HepG2 (cell line): ENCODE data around the gene UBE2M. TPM values are rescaled to one million over a fixed set of nuclear protein-coding genes. Genes with fewer than 3 reads are reported as not detected.
A peak's percentile ranks its signal among the peaks of the same experiment; 100 is the strongest.

Experiments used
- AHR ChIP-seq: IDR thresholded peaks from 2 replicates; pipeline ENCODE4 v1.6.1; 2018; ENCODE audit warnings: missing genetic modification reagents, missing compliant biosample characterization
- BCLAF1 ChIP-seq: fragments of 450-650 bp; IDR thresholded peaks from 2 replicates; pipeline ENCODE4 v1.6.1; 2017; ENCODE audit warnings: mild to moderate bottlenecking
- FOXO1 ChIP-seq: sonication (generic); formaldehyde crosslinking; IDR thresholded peaks from 2 replicates; pipeline ENCODE4 v1.4.0; 2020; ENCODE audit warnings: missing genetic modification reagents
- HHEX ChIP-seq: IDR thresholded peaks from 2 replicates; pipeline ENCODE4 v1.6.1; 2016; ENCODE audit warnings: control low read depth
- JDP2 ChIP-seq: sonication (generic); formaldehyde crosslinking; IDR thresholded peaks from 2 replicates; pipeline ENCODE4 v1.8.1; 2022; ENCODE audit warnings: missing genetic modification reagents, borderline replicate concordance
- SALL2 ChIP-seq: sonication (generic); formaldehyde crosslinking; IDR thresholded peaks from 2 replicates; pipeline ENCODE4 v1.8.1; 2023; ENCODE audit warnings: mild to moderate bottlenecking, missing genetic modification reagents, inconsistent platforms
- SATB2 ChIP-seq: sonication (generic); formaldehyde crosslinking; IDR thresholded peaks from 2 replicates; pipeline ENCODE4 v1.5.0; 2020; ENCODE audit warnings: missing genetic modification reagents
- TFDP1 ChIP-seq: IDR thresholded peaks from 2 replicates; pipeline ENCODE4 v1.6.1; 2016; ENCODE audit warnings: missing compliant biosample characterization, missing genetic modification reagents, borderline replicate concordance
- TP53 ChIP-seq: sonication (generic); formaldehyde crosslinking; conservative IDR thresholded peaks from 2 replicates; pipeline ENCODE4 v1.4.0; 2020; ENCODE audit warnings: missing genetic modification reagents
- ZBTB38 ChIP-seq: sonication (generic); formaldehyde crosslinking; IDR thresholded peaks from 2 replicates; pipeline ENCODE4 v1.5.1; 2020; ENCODE audit warnings: mild to moderate bottlenecking, missing genetic modification reagents
- ZKSCAN8 ChIP-seq: IDR thresholded peaks from 2 replicates; pipeline ENCODE4 v1.6.1; 2016; ENCODE audit warnings: borderline replicate concordance, missing genetic modification reagents, missing compliant biosample characterization
- ZNF230 ChIP-seq: sonication (generic); formaldehyde crosslinking; IDR thresholded peaks from 2 replicates; pipeline ENCODE4 v1.4.0; 2020; ENCODE audit warnings: mild to moderate bottlenecking, missing genetic modification reagents
- ZNF468 ChIP-seq: sonication (generic); formaldehyde crosslinking; IDR thresholded peaks from 2 replicates; pipeline ENCODE4 v1.8.0; 2022; ENCODE audit warnings: mild to moderate bottlenecking, moderate library complexity, missing genetic modification reagents
- ZNF629 ChIP-seq: sonication (generic); formaldehyde crosslinking; conservative IDR thresholded peaks from 2 replicates; pipeline ENCODE4 v1.5.0; 2020; ENCODE audit warnings: missing genetic modification reagents
- ZNF782 ChIP-seq: sonication (generic); formaldehyde crosslinking; IDR thresholded peaks from 2 replicates; pipeline ENCODE4 v1.4.0; 2020; ENCODE audit warnings: missing genetic modification reagents, mild to moderate bottlenecking, borderline replicate concordance
- ZSCAN30 ChIP-seq: sonication (generic); formaldehyde crosslinking; IDR thresholded peaks from 2 replicates; pipeline ENCODE4 v1.5.0; 2020; ENCODE audit warnings: mild to moderate bottlenecking, missing genetic modification reagents
- polyA plus RNA-seq, 8 experiments: library from polyadenylated mRNA; depleted of rRNA in 3 of 8; stranded (reverse) in 7 of 8; unstranded in 1 of 8; fragments of >200 nt; fragmentation: Illumina TruSeq in 4 of 8; extraction: Trizol in 4 of 8; gene quantifications; 2 replicates each; pipeline versions ENCODE4 v1.2.1 to v1.2.3, GENCODE V29; 2011 to 2016; ENCODE audit warnings: low read depth in 4 of 8, missing spikeins in 1 of 8, mixed read lengths in 1 of 8; ENCODE audit not compliant: insufficient read depth in 1 of 8
- total RNA-seq, 5 experiments: library from RNA; depleted of rRNA; stranded (reverse); fragments of >200 nt; fragmentation: Illumina TruSeq; extraction: Trizol; gene quantifications; 2 replicates each; pipeline ENCODE4 v1.2.3, GENCODE V29; 2016; ENCODE audit warnings: low read depth in 1 of 5
- TF ChIP-seq, protein P1 (sequence below): sonication (generic); formaldehyde crosslinking; IDR thresholded peaks from 2 replicates; pipeline ENCODE4 v1.5.1; 2020; ENCODE audit warnings: mild to moderate bottlenecking, moderate library complexity, missing genetic modification reagents
- TF ChIP-seq, protein P2 (sequence below): sonication (generic); formaldehyde crosslinking; IDR thresholded peaks from 2 replicates; pipeline ENCODE4 v1.8.1; 2023; ENCODE audit warnings: mild to moderate bottlenecking, missing genetic modification reagents

Gene UBE2M
- total and polyA plus RNA-seq, 2 of the 13 experiments (the other 11 are each of a cell fraction or from before 2014, with no cell fraction given), result 36.2 to 50.3 TPM

DNA sequence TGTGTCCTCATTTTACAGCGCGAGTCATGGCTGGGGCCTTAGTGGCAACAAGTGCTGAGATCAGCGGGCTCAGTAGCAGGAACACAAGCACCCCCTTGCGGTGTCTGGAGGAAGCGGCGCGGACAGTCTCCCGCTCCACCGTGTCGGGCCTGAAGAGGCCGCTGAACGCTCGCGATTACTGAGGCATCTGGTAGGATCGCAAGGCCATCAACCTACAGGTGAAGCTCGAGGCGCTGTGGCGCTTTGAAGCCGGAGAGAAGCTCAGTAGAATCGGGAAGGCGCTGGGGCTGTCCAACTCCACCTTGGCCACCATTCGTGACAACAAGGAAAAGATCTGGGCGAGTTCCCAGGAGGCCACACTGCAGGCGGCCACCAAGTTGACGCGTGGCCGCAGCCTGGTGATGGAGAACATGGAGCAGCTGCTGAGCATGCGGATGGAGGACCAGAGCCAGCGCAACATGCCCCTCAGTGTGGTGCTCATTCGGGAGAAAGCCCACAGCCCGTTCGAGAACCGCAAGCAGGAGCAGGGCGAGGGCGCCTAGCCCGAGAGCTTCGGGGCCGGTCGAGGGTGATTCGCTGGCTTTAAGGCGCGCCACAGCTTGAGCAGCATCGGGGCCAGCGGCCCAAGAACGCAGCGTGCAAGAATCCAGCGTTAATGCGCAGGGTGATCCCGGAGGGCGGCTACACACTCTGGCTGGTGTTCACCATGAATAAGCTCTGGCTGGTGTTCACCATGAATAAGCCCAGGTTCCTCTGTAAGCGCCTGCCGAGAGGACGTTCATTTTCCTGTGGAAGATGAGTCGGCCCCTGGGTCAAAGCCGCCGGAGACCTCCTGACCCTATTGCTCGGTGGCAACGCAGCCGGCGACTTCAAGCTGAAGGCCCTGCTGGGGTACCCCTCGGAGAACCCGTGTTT lies 23.1 kb upstream of the UBE2M start (continued):
- no peak for TF ChIP-seq BCLAF1
- TF ChIP-seq TFDP1 (CRISPR knock-in tag), result no peak
- peak; percentile 97 for TF ChIP-seq ZBTB38
- TF ChIP-seq FOXO1 (CRISPR knock-in tag), result no peak
- TF ChIP-seq ZNF468, result no peak
- TF ChIP-seq HHEX, result no peak
- no peak for TF ChIP-seq SATB2 (CRISPR knock-in tag)
- no peak for TF ChIP-seq ZSCAN30 (CRISPR knock-in tag)
- no peak for TF ChIP-seq ZNF629 (CRISPR knock-in tag)
- no peak for TF ChIP-seq JDP2 (CRISPR knock-in tag)
- no peak for TF ChIP-seq ZNF230 (CRISPR knock-in tag)
- TF ChIP-seq ZNF782 (CRISPR knock-in tag), result no peak
- no peak for TF ChIP-seq ZKSCAN8 (CRISPR knock-in tag)
- TF ChIP-seq TP53 (CRISPR knock-in tag), result no peak
- TF ChIP-seq, protein P1, sequence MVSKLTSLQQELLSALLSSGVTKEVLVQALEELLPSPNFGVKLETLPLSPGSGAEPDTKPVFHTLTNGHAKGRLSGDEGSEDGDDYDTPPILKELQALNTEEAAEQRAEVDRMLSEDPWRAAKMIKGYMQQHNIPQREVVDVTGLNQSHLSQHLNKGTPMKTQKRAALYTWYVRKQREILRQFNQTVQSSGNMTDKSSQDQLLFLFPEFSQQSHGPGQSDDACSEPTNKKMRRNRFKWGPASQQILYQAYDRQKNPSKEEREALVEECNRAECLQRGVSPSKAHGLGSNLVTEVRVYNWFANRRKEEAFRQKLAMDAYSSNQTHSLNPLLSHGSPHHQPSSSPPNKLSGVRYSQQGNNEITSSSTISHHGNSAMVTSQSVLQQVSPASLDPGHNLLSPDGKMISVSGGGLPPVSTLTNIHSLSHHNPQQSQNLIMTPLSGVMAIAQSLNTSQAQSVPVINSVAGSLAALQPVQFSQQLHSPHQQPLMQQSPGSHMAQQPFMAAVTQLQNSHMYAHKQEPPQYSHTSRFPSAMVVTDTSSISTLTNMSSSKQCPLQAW (CRISPR knock-in tag), result no peak
- TF ChIP-seq, protein P2, sequence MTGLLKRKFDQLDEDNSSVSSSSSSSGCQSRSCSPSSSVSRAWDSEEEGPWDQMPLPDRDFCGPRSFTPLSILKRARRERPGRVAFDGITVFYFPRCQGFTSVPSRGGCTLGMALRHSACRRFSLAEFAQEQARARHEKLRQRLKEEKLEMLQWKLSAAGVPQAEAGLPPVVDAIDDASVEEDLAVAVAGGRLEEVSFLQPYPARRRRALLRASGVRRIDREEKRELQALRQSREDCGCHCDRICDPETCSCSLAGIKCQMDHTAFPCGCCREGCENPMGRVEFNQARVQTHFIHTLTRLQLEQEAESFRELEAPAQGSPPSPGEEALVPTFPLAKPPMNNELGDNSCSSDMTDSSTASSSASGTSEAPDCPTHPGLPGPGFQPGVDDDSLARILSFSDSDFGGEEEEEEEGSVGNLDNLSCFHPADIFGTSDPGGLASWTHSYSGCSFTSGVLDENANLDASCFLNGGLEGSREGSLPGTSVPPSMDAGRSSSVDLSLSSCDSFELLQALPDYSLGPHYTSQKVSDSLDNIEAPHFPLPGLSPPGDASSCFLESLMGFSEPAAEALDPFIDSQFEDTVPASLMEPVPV, result no peak
- no peak for TF ChIP-seq SALL2 (CRISPR knock-in tag)
- no peak for TF ChIP-seq AHR (CRISPR knock-in tag)
